ENCODE results near the gene FLNB. TPM values are rescaled to one million over a fixed set of nuclear protein-coding genes. Genes with fewer than 3 reads are reported as not detected.

Gene FLNB
- total and polyA plus RNA-seq, 2 of the 4 experiments (the other 2 are of a cell fraction): 78.0 to 136 TPM

DNA sequence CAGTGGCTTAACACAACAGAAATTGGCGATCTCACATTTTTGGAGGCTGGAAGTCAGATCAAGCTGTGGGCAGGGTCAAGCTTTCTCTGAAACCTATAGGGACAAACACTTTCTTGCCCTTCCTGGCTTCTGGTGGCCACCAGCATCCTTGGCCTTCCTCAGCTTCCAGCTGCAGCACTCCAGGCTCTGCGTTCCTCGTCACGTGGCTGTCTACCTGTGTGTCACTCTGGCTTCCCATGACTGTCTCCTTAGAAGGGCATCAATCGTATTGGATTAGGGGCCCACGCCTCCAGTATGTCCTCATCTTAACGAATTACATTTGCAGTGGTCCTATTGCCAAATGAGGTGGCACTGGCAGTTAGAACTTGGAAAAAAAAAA is 176.7 kb downstream of the FLNB start:
- Histone ChIP-seq H2AK9ac (replicated peaks; ENCODE audit: low read depth, low read length, poor library complexity) (no peak overlapping the region), H2AFZ (replicated peaks; ENCODE audit: low read length, poor library complexity) (no peak overlapping the region), H3K56ac (ENCODE audit: extremely low read depth, insufficient read depth, low read length) (no peak overlapping the region), H4K8ac (ENCODE audit: low read depth in 2 of 2, low read length in 2 of 2) (no peak overlapping the region), H3K14ac (replicated peaks; ENCODE audit: low read depth, low read length) (no peak overlapping the region), H3K9ac (ENCODE audit: low read depth, low read length) (no peak overlapping the region), H3K79me1 (ENCODE audit: low read depth in 1 of 2, low read length in 2 of 2) (no peaks in the 10 kb centered on the region), H3K23ac (ENCODE audit: low read depth, low read length) (no peak overlapping the region), H3K4me2 (ENCODE audit: low read depth, low read length) (no peak overlapping the region), H2AK5ac (ENCODE audit: low read depth, low read length) (no peak overlapping the region), H2BK5ac (ENCODE audit: low read depth, low read length, poor library complexity, severe bottlenecking) (no peak overlapping the region), H3K4me1 (ENCODE audit: control insufficient read depth, insufficient read depth, low read length) (no peaks in the 10 kb centered on the region), H2BK15ac (ENCODE audit: low read depth, low read length) (no peak overlapping the region), H3K9me1 (ENCODE audit: insufficient read depth, low read length) (no peaks in the 10 kb centered on the region), H2BK120ac (ENCODE audit: low read depth, low read length) (no peak overlapping the region), H3K36me3 (ENCODE audit: control insufficient read depth, insufficient read depth, low read length) (no peaks in the 10 kb centered on the region), H3K9me3 (ENCODE audit: control insufficient read depth, insufficient read depth, low read length) (no peaks in the 10 kb centered on the region), H3K4ac (ENCODE audit: low read depth, low read length) (no peak overlapping the region), H3K4me3 (ENCODE audit: insufficient read depth, low read depth, low read length) (no peak overlapping the region), H4K20me1 (ENCODE audit: insufficient read depth, low read length) (no peaks in the 10 kb centered on the region), H3K27ac (ENCODE audit: insufficient read depth, low read length) (no peak overlapping the region), H3K18ac (ENCODE audit: low read depth, low read length) (no peak overlapping the region), H3K27me3 (ENCODE audit: control insufficient read depth, insufficient read depth, low read length) (peaks cover 13% of the 10 kb centered on the region), H2BK20ac (ENCODE audit: low read depth, low read length) (no peak overlapping the region), H4K91ac (ENCODE audit: insufficient read depth, low read depth, low read length) (no peak overlapping the region), H4K5ac (ENCODE audit: low read depth, low read length) (no peak overlapping the region)
- BruUV-seq (replicated peaks): no TSS peak
- intact Hi-C loops (cut with micrococcal nuclease): loop anchor here (5.0 kb wide), 1 partner anchor 227 kb away; no protein-coding TSS in a partner anchor
- CTCF ChIA-PET: no interaction called here
- DNase-seq (no peak), ATAC-seq (ENCODE audit: low read depth) (no peak)
- dilution Hi-C loops (cut with HindIII; ENCODE audit: low sequenced_read_pairs, unreplicated experiment): no loop called here
- in situ Hi-C loops (cut with MboI; ENCODE audit: low sequenced_read_pairs): loop anchor here (5.0 to 25.0 kb wide), 2 partner anchors 117 to 227 kb away; no protein-coding TSS in a partner anchor
- POLR2A ChIA-PET (ENCODE audit: unreplicated experiment): no interaction called here
- TF ChIP-seq, protein P1, sequence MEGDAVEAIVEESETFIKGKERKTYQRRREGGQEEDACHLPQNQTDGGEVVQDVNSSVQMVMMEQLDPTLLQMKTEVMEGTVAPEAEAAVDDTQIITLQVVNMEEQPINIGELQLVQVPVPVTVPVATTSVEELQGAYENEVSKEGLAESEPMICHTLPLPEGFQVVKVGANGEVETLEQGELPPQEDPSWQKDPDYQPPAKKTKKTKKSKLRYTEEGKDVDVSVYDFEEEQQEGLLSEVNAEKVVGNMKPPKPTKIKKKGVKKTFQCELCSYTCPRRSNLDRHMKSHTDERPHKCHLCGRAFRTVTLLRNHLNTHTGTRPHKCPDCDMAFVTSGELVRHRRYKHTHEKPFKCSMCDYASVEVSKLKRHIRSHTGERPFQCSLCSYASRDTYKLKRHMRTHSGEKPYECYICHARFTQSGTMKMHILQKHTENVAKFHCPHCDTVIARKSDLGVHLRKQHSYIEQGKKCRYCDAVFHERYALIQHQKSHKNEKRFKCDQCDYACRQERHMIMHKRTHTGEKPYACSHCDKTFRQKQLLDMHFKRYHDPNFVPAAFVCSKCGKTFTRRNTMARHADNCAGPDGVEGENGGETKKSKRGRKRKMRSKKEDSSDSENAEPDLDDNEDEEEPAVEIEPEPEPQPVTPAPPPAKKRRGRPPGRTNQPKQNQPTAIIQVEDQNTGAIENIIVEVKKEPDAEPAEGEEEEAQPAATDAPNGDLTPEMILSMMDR (conservative IDR thresholded peaks at IDR 0.05; ENCODE audit: low read depth, low read length): no peak
- TF ChIP-seq FOS (IDR thresholded peaks at IDR 0.05; ENCODE audit: low read depth, low read length) (no peak), MAFK (IDR thresholded peaks at IDR 0.05; ENCODE audit: low read depth, low read length) (no peak), BHLHE40 (IDR thresholded peaks at IDR 0.05; ENCODE audit: low read depth, low read length) (no peak), SMC3 (IDR thresholded peaks at IDR 0.05; ENCODE audit: low read depth, low read length) (no peak)
- TF ChIP-seq, protein P2, sequence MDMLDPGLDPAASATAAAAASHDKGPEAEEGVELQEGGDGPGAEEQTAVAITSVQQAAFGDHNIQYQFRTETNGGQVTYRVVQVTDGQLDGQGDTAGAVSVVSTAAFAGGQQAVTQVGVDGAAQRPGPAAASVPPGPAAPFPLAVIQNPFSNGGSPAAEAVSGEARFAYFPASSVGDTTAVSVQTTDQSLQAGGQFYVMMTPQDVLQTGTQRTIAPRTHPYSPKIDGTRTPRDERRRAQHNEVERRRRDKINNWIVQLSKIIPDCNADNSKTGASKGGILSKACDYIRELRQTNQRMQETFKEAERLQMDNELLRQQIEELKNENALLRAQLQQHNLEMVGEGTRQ (IDR thresholded peaks at IDR 0.05; ENCODE audit: low read depth, low read length): no peak
- 71% methylated on average over 6 of the region's 7 CpGs; no CpG with 5 or more reads in 1 of the 2 experiments for WGBS, 2 experiments (ENCODE audit: extremely low coverage in 2 of 2, insufficient read length in 1 of 2)
